ENCODE measurements around the gene ELMOD1.

Gene ELMOD1

GRCh38 chr11:107583629-107584195, 7.2 kb upstream of the ELMOD1 start:
- no peak for DNase-seq (ENCODE audit: low spot score)

GRCh38 chr11:107587306-107587979, 3.5 kb upstream of the ELMOD1 start:
- DNase-seq (ENCODE audit: low spot score) = no peak

GRCh38 chr11:107591378-107592230, 657 bp downstream of the ELMOD1 start:
- no peak for DNase-seq (ENCODE audit: low spot score)

DNA sequence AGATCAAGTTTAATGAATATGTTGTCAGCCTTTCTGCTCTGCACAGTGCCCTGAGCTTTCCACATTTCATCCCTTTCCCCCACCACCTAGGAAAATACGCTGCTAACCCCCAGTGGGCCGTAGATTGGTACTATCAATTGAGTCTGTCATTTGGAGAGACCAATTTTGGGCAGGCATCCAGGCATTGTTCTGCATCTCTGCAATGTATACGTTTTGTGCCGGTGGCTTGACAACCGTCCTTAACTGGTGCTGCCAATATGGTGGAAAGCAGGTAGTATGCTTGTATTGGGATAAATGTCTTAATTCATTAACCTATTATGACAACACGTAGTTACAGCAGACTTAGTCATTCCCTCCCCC, 1.3 kb downstream of the ELMOD1 start:
- no peak for DNase-seq (ENCODE audit: low spot score)

DNA sequence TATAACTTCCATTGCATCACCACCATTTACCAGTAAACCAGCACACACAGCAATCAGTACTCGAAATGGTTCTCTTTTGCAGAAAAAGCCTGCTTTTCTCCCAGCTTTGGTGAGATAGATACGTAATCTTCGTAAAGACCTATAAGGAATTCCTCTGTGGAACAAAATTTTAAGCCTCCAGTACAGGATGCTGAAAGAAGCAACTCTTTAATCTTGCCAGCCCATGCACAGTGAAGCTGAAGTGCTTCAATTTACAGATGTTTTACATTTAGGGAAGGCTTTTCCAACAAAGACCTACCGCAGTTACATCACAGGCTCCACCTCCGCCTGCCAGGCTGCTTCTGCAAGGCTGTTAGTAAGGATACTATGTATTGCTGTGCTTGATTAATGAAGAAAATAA, 1.9 kb downstream of the ELMOD1 start:
- DNase-seq (ENCODE audit: low spot score) = no peak

DNA sequence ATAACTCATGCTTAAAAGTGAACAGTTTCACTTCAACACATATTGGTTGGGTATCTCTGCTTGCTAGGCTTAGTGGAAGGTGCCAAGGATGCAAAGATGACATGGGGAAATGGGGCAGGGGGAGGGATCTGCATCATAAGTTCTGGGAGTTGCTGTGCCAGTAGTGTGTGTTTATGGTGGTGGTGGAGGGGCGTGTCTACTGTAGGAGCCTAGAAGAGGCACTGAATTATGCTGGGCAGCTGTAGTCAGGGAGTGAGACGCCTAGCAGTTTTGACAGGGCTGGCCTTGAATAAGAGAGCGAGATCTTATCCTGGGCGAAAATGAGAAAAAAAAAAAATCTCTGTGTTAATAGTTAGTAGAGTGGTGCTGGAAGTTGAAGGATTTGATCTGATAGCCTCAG, 3.0 kb downstream of the ELMOD1 start:
- no peak for DNase-seq (ENCODE audit: low spot score)

- DNase-seq (ENCODE audit: low spot score) = no peak
Measured at GRCh38 chr11:107594736-107595135, 3.8 kb downstream of the ELMOD1 start.

GRCh38 chr11:107598225-107599139, 7.5 kb downstream of the ELMOD1 start:
- no peak for DNase-seq (ENCODE audit: low spot score)

- DNase-seq (ENCODE audit: low spot score) = no peak
Measured at GRCh38 chr11:107605061-107606006, 14.4 kb downstream of the ELMOD1 start.

GRCh38 chr11:107606141-107606540, 15.2 kb downstream of the ELMOD1 start:
- no peak for DNase-seq (ENCODE audit: low spot score)

GRCh38 chr11:107608809-107609208, 17.9 kb downstream of the ELMOD1 start:
- no peak for DNase-seq (ENCODE audit: low spot score)

DNA sequence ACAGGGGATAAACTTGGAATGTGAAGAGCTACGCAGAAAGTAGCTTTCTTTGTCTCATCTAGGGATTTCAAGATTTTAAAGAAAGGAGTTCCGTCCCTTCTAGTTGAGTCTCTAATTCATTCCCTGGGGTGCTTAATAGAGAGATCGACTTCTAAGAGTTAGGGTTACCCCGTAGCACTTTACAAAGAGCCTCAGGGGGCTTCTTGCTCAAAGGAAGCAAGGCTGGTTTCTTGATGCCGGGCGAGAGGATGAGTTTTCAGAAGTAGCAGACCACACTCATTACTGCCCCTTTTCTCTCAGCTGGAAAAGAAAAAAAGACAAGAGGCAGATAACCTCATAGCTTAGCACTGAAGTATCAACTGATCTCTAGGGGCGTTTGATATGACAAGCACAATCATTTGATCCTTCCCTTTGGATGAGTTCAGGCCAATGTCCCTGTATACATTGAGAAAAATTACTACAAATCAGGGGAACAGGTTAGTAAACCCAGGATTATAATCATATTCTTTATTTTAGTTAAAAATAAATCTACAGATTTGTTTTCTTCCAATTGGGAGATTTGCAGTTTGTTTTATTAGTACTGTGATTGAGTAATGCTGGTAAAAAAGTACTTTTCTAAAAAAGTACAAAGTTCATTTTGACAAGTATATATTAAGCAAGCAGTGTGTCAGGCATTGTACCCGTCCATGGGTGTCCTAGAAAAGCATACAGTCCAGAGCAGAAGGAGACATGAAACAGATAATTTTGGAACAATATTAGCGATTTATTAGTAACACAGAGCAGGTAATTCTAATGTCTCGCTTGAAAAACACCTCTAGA, 18.7 kb downstream of the ELMOD1 start:
- DNase-seq (ENCODE audit: low spot score) = no peak

DNA sequence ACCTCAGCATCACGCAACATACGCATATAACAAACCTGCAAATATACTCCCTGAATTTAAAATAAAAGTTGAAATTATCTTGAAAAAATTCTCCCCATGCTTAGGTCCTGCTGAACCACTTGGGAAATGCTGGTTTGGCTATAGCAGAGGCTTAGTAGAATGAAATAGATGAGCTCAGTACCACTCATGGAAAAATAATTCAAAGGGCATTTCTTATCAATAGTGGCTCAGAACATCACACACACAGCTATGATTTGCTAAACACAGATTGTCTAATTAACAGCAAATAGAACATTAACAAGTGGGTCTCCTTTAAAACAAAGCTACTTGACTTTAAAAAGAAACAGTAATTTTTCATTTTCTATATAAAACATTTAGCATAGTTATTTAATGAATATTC, 21.5 kb downstream of the ELMOD1 start:
- no peak for DNase-seq (ENCODE audit: low spot score)

DNA sequence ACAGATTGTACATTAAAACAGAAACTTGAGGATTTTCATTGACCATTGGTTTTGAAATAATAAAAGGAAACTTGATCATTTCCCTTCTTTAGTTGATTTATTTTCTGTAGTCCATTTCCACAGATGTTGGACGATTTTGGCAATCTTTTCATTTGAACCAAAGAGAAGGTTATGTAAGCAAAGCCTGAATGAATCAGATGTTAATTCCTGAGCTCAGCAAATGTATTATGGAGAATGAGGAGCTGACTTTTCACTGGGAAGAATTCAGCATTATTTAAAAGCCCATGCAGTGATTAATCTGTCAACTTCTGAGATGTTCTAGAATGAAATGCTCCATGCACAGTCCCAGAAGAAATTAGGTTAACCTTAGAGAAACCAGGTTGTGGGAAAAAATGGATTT, 29.0 kb downstream of the ELMOD1 start:
- no peak for DNase-seq (ENCODE audit: low spot score)

- DNase-seq (ENCODE audit: low spot score) = no peak
Measured at GRCh38 chr11:107621081-107621480, 30.1 kb downstream of the ELMOD1 start.

DNA sequence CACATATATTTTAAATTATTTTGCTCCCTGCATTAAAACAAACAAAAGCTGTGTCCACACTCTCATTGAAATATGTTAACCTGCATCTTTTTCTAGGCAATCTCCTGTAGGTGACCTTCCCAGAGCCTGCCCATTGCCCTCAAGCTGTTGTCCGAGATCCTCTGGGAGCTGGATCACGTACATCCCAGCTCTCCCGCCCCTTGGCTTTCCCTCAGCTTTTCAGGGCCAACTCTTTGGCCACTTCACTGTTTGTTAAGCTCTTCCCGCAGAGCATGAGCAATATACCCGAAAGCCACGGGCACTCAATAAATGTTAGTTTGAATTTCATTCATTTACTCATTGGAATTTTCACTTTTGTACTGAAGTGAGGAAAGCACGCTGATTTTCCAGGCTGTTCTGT, 32.2 kb downstream of the ELMOD1 start:
- no peak for DNase-seq (ENCODE audit: low spot score)

- DNase-seq (ENCODE audit: low spot score) = no peak
Measured at GRCh38 chr11:107624983-107625684, 34.2 kb downstream of the ELMOD1 start.

GRCh38 chr11:107625685-107625989, 34.7 kb downstream of the ELMOD1 start:
- no peak for DNase-seq (ENCODE audit: low spot score)

DNA sequence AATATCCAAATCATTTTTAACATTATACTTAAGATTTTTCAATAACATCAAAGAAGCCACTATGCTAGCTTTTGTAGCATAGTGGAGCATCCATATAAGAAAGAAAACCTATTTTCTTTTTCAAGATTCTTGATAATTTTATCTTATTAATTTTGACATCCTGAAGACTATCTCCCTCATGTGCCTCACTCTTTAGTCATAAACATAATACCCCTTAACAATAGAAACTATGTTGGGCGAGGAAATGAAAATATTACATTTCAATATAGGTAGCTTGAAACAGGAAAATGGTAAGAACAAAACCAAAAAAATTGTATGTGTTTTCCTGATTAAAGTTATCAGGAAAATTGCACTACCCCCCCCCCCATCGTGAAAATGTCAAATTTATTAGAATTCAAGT, 40.1 kb downstream of the ELMOD1 start:
- DNase-seq (ENCODE audit: low spot score) = no peak

- no peak for DNase-seq (ENCODE audit: low spot score)
Measured at GRCh38 chr11:107631931-107632330, 41.0 kb downstream of the ELMOD1 start.

All from CD4-positive, alpha-beta T cell treated with Interleukin-15 for 4 hours (primary cell).